Measurements from ENCODE around the gene SCNN1G.
"Not testable (repeated sequence)": the region's sequence is repeated elsewhere in the genome, so short reads cannot be mapped to it uniquely, and the experiment has no call there.

SCNN1G gene

GRCh38 chr16:23140107-23140506 is 42.4 kb upstream of the SCNN1G start:
- H3K36me3 ChIP-seq: peaks cover 3% of the 10 kb centered on the region; the same call in 1 of the 2 replicates
- no peaks in the 10 kb centered on the region for H3K27me3 ChIP-seq
- no peak for TF ChIP-seq CTCF (IDR thresholded peaks at IDR 0.05; ENCODE audit: low read depth, low read length)
- H3K4me3 ChIP-seq (ENCODE audit: low read depth, low read length): no peak overlapping the region
- H3K4me1 ChIP-seq: no peaks in the 10 kb centered on the region; the same call in 1 of the 2 replicates
- no peaks in the 10 kb centered on the region for H3K9me3 ChIP-seq
- DNase-seq: no peak

GRCh38 chr16:23141033-23141432 is 41.5 kb upstream of the SCNN1G start:
- no peaks in the 10 kb centered on the region for H3K27me3 ChIP-seq
- H3K36me3 ChIP-seq: peaks cover 3% of the 10 kb centered on the region; the same call in 1 of the 2 replicates
- no peaks in the 10 kb centered on the region; the same call in 1 of the 2 replicates for H3K4me1 ChIP-seq
- no peak overlapping the region for H3K4me3 ChIP-seq (ENCODE audit: low read depth, low read length)
- no peak for DNase-seq
- H3K9me3 ChIP-seq: no peaks in the 10 kb centered on the region
- no peak for TF ChIP-seq CTCF (IDR thresholded peaks at IDR 0.05; ENCODE audit: low read depth, low read length)

- Histone ChIP-seq H3K9me3 (no peaks in the 10 kb centered on the region), H3K4me1 (no peaks in the 10 kb centered on the region; the same call in 1 of the 2 replicates), H3K4me3 (ENCODE audit: low read depth, low read length) (no peak overlapping the region), H3K36me3 (peaks cover 3% of the 10 kb centered on the region; the same call in 1 of the 2 replicates), H3K27me3 (no peaks in the 10 kb centered on the region)
- TF ChIP-seq CTCF (IDR thresholded peaks at IDR 0.05; ENCODE audit: low read depth, low read length): no peak
- no peak for DNase-seq
These were observed 41.0 kb upstream of the SCNN1G start for GRCh38 chr16:23141500-23141899.

GRCh38 chr16:23141959-23142740 is 40.4 kb upstream of the SCNN1G start:
- H3K36me3 ChIP-seq: 0 out of 2 replicates have a peak, but pooled peaks cover under 1% of the 10 kb centered on the region
- no peaks in the 10 kb centered on the region for H3K9me3 ChIP-seq
- H3K4me1 ChIP-seq: no peaks in the 10 kb centered on the region; the same call in 1 of the 2 replicates
- DNase-seq: no peak
- TF ChIP-seq CTCF (IDR thresholded peaks at IDR 0.05; ENCODE audit: low read depth, low read length): no peak
- H3K27me3 ChIP-seq: no peaks in the 10 kb centered on the region
- no peak overlapping the region for H3K4me3 ChIP-seq (ENCODE audit: low read depth, low read length)

GRCh38 chr16:23143391-23143790 is 39.2 kb upstream of the SCNN1G start:
- Histone ChIP-seq H3K4me3 (ENCODE audit: low read depth, low read length) (no peak overlapping the region), H3K36me3 (no peaks in the 10 kb centered on the region), H3K27me3 (no peaks in the 10 kb centered on the region), H3K4me1 (no peaks in the 10 kb centered on the region; the same call in 1 of the 2 replicates), H3K9me3 (no peaks in the 10 kb centered on the region)
- no peak for TF ChIP-seq CTCF (IDR thresholded peaks at IDR 0.05; ENCODE audit: low read depth, low read length)
- DNase-seq: no peak

- not testable (repeated sequence) for H3K9me3 ChIP-seq; H3K4me1 ChIP-seq; H3K36me3 ChIP-seq; DNase-seq; H3K27me3 ChIP-seq; H3K4me3 ChIP-seq (ENCODE audit: low read depth, low read length)
These were observed 38.2 kb upstream of the SCNN1G start for GRCh38 chr16:23144393-23144792.
